HG03039 (cell line): ENCODE measurements around the gene TDRD10.
"Not testable (repeated sequence)": the region's sequence is repeated elsewhere in the genome, so short reads cannot be mapped to it uniquely, and the experiment has no call there.

ENCODE experiments used
- ATAC-seq: cut with Tn5 transposase; IDR thresholded peaks from one replicate; pipeline ENCODE4 v1.9.1; 2021; ENCODE audit warnings: mild to moderate bottlenecking, moderate library complexity; ENCODE audit not compliant: unreplicated experiment

Gene TDRD10

GRCh38 chr1:154514066-154514553, 12.1 kb downstream of the TDRD10 start:
- no peak for ATAC-seq

GRCh38 chr1:154517661-154518060, 15.6 kb downstream of the TDRD10 start:
- ATAC-seq = no peak

- no peak for ATAC-seq
Measured at GRCh38 chr1:154519591-154519991, 17.6 kb downstream of the TDRD10 start.

GRCh38 chr1:154520333-154520732, 18.3 kb downstream of the TDRD10 start:
- ATAC-seq = no peak

- ATAC-seq = no peak
Measured at GRCh38 chr1:154521695-154522094, 19.7 kb downstream of the TDRD10 start.

- ATAC-seq = no peak
Measured at GRCh38 chr1:154524881-154525280, 22.9 kb downstream of the TDRD10 start.

- ATAC-seq = no peak
Measured at GRCh38 chr1:154527192-154527591, 25.2 kb downstream of the TDRD10 start.

GRCh38 chr1:154529308-154529707, 27.3 kb downstream of the TDRD10 start:
- no peak for ATAC-seq

- not testable (repeated sequence) for ATAC-seq
Measured at GRCh38 chr1:154531950-154532349, 29.9 kb downstream of the TDRD10 start.

- ATAC-seq = no peak
Measured at GRCh38 chr1:154533952-154534844, 32.2 kb downstream of the TDRD10 start.

GRCh38 chr1:154536570-154536969, 34.6 kb downstream of the TDRD10 start:
- ATAC-seq = no peak

- ATAC-seq = no peak
Measured at GRCh38 chr1:154539486-154540483, 37.8 kb downstream of the TDRD10 start.

GRCh38 chr1:154541231-154541630, 39.2 kb downstream of the TDRD10 start:
- ATAC-seq = no peak

GRCh38 chr1:154546264-154547063, 44.4 kb downstream of the TDRD10 start:
- no peak for ATAC-seq

GRCh38 chr1:154547105-154547732, 45.2 kb downstream of the TDRD10 start:
- no peak for ATAC-seq

- ATAC-seq = no peak
Measured at GRCh38 chr1:154548028-154548427, 46.0 kb downstream of the TDRD10 start.

- ATAC-seq = no peak
Measured at GRCh38 chr1:154549202-154549770, 47.3 kb downstream of the TDRD10 start.

- no peak for ATAC-seq
Measured at GRCh38 chr1:154550070-154550469, 48.1 kb downstream of the TDRD10 start.

- no peak for ATAC-seq
Measured at GRCh38 chr1:154550657-154551056, 48.6 kb downstream of the TDRD10 start.

GRCh38 chr1:154551474-154551873, 49.5 kb downstream of the TDRD10 start:
- ATAC-seq = no peak
